ENCODE measurements around the gene MRAS. TPM values are rescaled to one million over a fixed set of nuclear protein-coding genes. Genes with fewer than 3 reads are reported as not detected.

The MRAS gene
- total RNA-seq, 1 donor from 2014 or later: 79.4 TPM

GRCh38 chr3:138363322-138363721, 14.9 kb downstream of the MRAS start:
- Histone ChIP-seq H3K4me1 (peaks cover 11% of the 10 kb centered on the region), H3K36me3 (no peaks in the 10 kb centered on the region), H3K4me3 (no peak overlapping the region), H3K27me3 (no peaks in the 10 kb centered on the region), H3K9me3 (no peaks in the 10 kb centered on the region), H3K27ac (no peak overlapping the region)
- no peak for ATAC-seq
- intact Hi-C loops (cut with DNase I): no loop called here
- TF ChIP-seq CTCF (IDR thresholded peaks at IDR 0.05): no peak
- DNase-seq: peak; percentile 22

GRCh38 chr3:138364356-138365252, 16.2 kb downstream of the MRAS start:
- intact Hi-C loops (cut with DNase I): no loop called here
- no peak for ATAC-seq
- no peak overlapping the region for H3K27ac ChIP-seq
- no peaks in the 10 kb centered on the region for H3K36me3 ChIP-seq
- no peak overlapping the region for H3K4me3 ChIP-seq
- DNase-seq: peak; percentile 34
- no peak for TF ChIP-seq CTCF (IDR thresholded peaks at IDR 0.05)
- H3K27me3 ChIP-seq: no peaks in the 10 kb centered on the region
- peaks cover 15% of the 10 kb centered on the region for H3K4me1 ChIP-seq
- no peaks in the 10 kb centered on the region for H3K9me3 ChIP-seq

GRCh38 chr3:138365253-138365555, 16.8 kb downstream of the MRAS start:
- intact Hi-C loops (cut with DNase I): no loop called here
- DNase-seq (peak; percentile 38), ATAC-seq (no peak)
- no peaks in the 10 kb centered on the region for H3K9me3 ChIP-seq
- TF ChIP-seq CTCF (IDR thresholded peaks at IDR 0.05): no peak
- H3K27me3 ChIP-seq: no peaks in the 10 kb centered on the region
- no peak overlapping the region for H3K4me3 ChIP-seq
- H3K36me3 ChIP-seq: no peaks in the 10 kb centered on the region
- peak overlapping the region; percentile 61 for H3K27ac ChIP-seq
- peaks cover 20% of the 10 kb centered on the region for H3K4me1 ChIP-seq

- H3K9me3 ChIP-seq: no peaks in the 10 kb centered on the region
- H3K36me3 ChIP-seq: no peaks in the 10 kb centered on the region
- peak overlapping the region; percentile 61 for H3K27ac ChIP-seq
- intact Hi-C loops (cut with DNase I): no loop called here
- peaks cover 20% of the 10 kb centered on the region for H3K4me1 ChIP-seq
- DNase-seq (peak; percentile 28), ATAC-seq (peak; percentile 18)
- no peak overlapping the region for H3K4me3 ChIP-seq
- TF ChIP-seq CTCF (IDR thresholded peaks at IDR 0.05): no peak
- no peaks in the 10 kb centered on the region for H3K27me3 ChIP-seq
Observed at GRCh38 chr3:138366006-138366759, 17.8 kb downstream of the MRAS start.

GRCh38 chr3:138367326-138367850, 19.0 kb downstream of the MRAS start:
- intact Hi-C loops (cut with DNase I): no loop called here
- Histone ChIP-seq H3K27ac (peak overlapping the region; percentile 61), H3K4me3 (no peak overlapping the region), H3K9me3 (no peaks in the 10 kb centered on the region), H3K36me3 (no peaks in the 10 kb centered on the region), H3K27me3 (no peaks in the 10 kb centered on the region), H3K4me1 (peaks cover 25% of the 10 kb centered on the region)
- peak; percentile 46 for DNase-seq
- TF ChIP-seq CTCF (IDR thresholded peaks at IDR 0.05): no peak
- ATAC-seq: no peak
